HG03439 (cell line): ENCODE measurements around the gene SMURF1.
A peak's percentile ranks its signal among the peaks of the same experiment; 100 is the strongest.
"Not testable (repeated sequence)": the region's sequence is repeated elsewhere in the genome, so short reads cannot be mapped to it uniquely, and the experiment has no call there.

Experiments used
- ATAC-seq: cut with Tn5 transposase; IDR thresholded peaks from one replicate; pipeline ENCODE4 v1.9.1; 2021; ENCODE audit warnings: mild to moderate bottlenecking, moderate library complexity; ENCODE audit not compliant: unreplicated experiment

SMURF1 gene

DNA sequence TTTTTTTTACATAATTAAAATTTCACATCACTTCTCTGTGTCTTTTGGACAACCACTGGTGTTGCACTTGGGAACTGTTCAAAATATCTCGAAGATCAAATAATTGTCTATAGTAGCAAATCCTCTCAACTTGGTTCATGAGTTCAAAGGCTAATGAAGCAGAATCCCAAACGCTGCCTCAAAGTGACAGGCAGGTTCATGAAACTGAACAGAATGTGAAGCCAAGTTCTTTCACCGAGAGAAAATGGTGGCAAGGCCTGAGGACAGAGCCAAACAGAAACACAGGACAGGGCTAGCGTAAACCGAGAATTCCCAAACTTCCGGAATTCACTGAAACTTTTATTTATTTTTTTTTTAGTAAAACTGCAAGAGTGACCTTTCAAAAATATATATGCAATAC, 21.1 kb downstream of the SMURF1 start:
- ATAC-seq = no peak

DNA sequence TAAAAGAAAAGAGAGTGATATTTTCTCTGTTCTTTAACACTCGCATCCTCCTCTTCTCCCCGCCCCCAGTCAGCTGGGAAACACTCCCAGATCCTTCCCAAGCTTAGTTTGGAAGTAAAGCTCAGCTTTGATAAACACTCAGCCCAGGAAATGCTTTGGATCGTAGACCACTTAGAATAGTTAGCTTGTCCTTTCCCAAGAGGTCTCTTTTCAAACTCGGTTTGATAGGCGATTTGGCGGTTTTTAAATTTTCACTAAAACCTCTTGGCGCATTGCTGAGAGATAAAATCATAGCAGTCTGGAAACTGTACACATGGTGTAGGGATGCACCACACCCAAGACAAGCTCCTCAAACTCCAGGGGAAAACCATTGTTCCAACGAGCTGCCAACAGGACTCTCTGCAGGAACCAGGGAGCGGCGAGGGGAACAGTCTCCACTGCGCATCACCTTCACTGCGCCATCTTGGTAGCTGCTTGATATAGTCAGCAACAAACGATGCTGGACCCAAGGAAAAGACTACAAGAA, 22.3 kb downstream of the SMURF1 start:
- ATAC-seq = no peak

DNA sequence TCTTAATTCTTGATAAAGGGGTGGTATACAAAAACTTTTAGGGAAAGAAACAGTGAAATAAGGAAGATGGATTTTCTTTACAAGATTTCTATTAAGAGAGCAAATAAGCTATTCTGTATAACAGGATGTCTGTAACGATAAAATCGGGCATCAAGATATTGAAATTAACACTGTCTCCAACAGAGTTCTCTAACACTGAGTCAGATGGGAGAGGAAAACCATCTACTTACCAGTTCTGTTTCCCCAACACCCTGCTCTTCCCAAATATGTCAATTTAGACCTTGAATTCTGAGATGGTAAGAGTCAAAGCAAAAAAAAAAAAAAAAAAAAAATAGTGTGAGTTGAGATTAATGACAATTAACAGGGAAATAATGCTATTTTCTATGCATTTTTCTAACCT, 23.0 kb downstream of the SMURF1 start:
- no peak for ATAC-seq

DNA sequence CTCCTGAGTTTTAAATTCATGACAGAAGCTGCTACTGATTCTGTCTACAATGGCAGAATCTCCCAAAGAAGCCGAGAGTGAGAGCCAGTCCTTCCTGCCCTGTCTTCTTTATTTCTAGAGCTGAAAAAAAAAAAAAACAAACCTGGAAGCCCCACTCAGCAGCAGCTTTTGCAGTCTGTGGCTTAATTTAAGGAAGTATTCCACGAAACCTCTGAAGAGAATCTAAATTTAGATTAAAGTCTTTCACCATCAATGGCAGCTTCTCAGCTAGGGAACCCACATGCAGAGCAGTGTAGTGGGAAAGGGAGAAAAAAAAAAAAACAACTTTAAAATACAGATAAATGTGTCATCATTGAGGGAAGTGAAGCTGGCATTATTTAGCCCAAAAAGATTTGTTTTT, 23.4 kb downstream of the SMURF1 start:
- no peak for ATAC-seq

DNA sequence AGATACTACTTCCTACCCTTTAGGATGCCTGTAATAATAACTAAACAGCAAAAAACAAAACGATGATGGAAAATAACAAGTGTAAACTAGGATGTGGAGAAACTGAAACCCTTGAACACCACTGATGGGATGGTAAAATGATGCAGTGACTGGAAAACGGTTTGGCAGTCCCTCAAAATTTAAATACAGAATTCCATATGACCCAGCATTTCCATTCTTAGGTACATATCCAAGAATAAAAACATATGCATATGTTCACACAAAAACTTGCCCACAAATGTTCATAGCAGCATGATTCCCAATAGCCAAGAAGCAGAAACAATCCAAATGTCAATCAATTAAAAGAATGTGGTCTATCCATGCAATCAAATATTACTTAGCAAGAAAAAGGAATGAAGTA, 25.8 kb downstream of the SMURF1 start:
- no peak for ATAC-seq

DNA sequence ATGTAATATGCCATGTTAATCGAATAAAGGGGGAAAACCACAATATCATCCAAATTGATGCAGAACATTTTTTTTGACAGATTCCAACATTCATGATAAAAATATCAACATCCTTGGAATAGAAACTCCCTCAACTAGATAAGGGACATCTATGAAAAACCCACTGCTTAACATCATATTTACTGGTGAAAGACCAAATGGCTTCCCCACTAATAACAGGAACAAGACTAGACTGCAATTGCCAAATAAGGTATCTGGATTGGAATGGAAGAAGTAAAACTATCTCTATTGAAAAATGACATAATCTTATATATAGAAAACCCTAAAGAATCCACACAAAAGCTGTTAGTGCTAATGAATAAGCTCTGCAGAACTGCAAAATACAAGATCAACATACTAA, 27.8 kb downstream of the SMURF1 start:
- ATAC-seq = no peak

DNA sequence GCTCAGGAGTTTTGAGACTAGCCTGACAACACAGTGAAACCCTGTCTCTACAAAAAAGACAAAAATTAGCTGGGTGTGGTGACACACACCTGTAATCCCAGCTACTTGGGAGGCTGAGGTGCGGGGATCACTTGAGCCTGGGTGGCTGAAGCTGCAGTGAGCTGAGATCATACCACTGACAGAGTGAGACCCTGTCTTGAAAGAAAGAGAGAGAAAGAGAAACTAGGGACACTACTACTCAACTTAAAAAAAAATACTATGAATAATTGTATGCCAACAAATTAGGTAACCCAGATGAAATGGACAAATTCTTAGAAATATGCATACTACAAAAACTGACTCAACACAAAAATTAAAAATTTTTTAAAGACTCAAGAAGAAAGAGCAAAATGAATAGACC, 28.5 kb downstream of the SMURF1 start:
- no peak for ATAC-seq

DNA sequence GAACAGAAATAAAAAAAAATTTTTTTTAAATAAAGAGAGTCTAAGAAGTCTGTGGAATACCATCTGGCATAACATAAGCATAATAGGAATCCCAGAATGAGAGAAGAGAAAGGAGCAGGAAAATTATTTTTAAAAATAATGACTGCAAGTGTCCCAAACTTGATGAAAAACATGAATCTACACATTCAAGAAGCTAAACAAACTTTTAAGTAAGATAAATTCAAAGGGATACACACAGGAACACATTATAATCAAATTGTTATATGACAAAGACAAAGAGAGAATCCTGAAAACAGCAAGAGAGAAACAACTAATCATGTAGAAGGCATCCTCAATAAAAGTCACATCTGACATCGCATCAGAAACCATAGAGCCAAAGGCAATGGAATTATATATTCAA, 30.9 kb downstream of the SMURF1 start:
- no peak for ATAC-seq

DNA sequence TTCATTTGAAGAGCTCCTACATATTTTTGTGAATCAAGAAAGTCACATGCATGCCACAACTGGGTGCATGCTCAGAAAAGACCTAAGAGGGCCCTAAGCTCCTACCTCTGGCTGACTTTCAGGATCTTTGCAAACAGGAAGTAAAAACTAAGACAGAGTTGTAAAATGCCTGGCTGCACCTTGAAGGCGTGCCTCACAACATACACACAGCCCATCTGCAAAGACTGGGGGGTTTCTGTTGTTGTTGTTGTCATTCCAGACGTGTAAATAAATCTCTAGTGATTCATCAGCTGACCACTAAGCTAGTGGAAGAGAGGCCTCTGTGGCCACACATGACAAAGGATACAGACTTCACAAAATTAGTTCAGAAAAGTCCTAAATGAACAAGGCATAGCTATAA, 31.8 kb downstream of the SMURF1 start:
- ATAC-seq = peak; percentile 75

DNA sequence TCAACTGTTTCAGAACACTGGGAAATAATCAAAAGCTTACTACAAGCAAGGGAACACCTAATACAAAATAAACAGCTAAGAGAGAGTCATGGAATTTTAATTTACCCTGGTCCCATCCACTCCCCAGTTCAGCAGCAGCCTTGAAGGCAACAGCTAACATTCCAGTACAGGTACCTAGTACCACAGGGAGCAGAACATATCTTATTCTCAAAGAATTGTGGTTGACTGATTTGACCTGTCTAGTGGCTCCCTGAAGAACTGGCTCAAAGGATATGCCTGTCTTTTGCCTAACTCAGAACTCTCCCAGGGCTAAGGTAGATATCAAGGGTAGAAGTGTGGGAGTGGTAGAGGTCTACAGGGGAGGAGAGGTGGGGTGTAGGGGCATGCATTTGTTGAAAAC, 32.3 kb downstream of the SMURF1 start:
- peak; percentile 15 for ATAC-seq

DNA sequence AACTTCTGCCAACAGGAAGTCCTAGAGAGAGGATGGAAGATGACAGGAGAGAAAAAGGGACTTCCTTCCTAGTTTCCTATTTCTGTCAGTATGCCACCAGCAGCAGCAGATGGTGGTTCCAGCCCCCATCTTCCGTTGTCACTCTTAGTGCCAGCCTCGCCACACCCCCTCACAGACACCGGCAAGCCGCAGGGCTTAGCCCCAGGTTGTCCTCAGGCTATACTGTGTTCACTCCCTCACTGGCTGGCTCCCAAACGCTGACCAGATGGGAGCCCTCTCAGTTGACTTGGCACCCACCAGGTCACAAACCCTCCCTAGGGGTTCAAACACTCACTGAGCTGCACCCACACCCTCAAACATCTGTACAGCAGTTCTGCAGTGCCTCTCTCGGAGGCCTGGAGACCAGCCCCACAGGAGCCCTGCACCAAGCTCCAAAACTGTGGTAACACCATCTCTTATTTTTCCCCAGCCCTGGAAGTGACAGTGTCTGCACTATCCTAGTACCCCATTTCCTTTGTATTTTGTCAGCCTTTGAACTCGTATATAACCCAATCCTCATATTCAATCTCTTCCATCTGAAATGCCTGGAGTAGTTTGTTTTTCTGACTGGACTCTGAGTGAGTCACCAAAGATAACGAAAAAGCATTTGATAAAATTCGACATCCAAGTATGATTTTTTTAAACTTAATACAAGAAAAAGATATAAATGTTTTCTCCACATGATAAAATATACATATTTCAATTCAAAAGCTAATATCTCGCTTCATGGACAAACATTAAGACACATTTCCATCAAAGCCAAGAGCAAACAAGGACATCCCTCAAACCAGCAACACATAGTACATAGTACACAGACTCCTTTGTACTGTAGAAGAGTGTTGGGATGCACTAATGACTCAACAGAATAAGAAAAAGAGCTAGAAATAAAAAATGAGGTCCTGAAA, 34.5 kb downstream of the SMURF1 start:
- ATAC-seq = no peak

DNA sequence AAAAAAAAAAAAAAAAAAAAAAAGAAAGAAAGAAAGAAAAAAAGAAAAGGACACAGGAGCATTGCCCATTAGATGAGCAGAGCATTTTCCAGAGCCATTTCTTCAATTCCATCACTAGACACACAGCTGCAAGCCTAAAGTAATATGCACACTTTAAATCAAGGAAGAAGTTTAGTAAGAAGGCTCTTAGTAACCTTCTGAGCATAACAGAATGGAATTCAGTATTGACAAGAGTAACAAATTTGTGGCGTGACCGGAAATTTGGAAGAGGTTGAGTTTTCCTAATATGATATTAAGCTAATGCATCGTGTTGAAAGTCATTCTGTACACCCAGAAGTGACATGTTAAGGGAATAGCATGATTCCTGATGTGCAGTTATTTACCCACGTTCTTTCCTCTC, 35.3 kb downstream of the SMURF1 start:
- no peak for ATAC-seq

DNA sequence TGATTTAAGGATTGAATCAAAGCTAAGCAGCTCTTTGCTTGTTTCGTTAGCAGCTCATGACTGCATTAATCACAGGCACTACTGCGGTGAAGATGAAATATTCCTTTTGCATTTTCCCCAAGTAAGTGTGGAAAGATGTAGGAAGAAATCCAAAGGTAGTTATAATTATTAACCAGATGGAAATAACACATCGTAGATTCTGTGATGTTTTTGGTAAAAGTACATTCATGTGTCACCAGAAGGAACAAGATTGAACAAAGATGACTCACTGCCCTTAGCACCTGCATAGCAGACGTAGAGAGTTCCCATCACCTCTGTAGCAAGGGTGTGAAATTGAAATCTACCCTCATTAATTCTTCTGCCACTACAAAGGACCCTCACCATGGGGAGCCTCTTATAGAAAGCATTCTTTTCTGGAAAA, 37.1 kb downstream of the SMURF1 start:
- no peak for ATAC-seq

DNA sequence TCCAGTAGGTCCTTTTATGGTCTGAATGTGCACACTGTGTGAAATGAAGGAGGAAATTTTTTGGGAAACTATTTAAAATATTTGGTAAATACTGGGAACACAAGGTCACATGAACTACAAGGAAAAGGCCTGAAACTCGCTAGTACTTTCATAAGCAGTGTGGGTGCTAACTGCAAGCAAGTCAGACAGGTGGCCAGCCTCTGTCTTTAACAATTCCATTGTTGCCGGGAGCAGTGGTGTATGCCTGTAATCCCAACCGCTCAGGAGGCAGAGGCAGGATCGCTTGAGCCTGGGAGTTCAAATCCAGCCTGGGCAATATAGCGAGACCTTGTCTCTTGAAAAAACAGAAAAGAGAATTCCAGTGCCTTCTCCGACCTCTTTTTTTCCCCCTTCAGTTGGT, 37.5 kb downstream of the SMURF1 start:
- no peak for ATAC-seq

DNA sequence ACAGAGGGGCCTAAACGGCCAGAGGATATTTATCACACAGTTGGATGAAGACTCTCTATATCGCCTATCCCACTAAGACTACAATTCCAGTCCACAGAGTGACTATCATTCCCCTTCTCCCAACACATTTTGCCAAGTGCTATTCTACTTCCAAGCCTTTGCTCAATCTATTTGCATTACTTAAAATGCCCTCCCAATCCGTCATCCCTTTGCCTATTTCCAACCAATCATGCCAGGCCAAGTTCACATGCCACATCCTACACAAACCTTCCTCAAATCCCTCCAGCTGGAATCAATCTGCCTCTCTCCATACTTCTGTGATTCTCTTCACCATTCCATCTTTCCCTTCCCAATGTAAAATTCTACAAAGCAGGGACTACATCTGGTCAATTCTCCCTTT, 38.2 kb downstream of the SMURF1 start:
- ATAC-seq = no peak

DNA sequence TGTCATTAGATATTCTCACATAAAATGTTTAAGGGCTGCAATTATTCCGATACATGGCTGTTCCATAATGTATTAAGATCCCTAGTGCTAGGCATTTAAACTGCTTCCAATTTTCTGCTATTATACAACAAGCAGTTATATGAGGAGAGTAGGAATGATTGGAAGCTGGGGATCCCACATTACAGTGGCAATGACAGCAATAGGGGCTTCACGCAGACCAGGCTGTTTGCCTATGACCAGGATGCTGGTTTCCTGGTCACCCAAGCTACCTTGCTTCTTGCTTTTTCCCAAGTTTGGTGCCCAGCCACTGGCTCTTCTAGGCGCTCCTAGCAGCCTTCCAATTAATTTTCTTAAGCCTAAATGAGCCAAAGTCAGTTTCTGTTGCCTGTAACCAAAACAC, 39.3 kb downstream of the SMURF1 start:
- no peak for ATAC-seq

DNA sequence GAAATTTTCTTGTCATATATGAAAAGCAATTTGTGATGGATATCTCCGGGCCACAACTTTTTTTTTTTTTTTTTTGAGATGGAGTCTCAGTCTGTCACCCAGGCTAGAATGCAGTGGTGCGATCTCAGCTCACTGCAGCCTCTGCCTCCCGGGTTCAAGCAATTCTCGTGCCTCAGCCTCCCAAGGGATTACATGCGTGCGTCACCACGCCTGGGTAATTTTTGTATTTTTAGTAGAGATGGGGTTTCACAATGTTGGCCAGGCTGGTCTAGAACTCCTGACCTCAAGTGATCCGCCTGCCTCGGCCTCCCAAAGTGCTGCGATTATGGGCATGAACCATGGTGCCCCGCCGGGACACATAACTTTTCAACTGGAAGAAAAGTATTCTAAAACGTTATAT, 40.1 kb downstream of the SMURF1 start:
- ATAC-seq = not testable (repeated sequence)

DNA sequence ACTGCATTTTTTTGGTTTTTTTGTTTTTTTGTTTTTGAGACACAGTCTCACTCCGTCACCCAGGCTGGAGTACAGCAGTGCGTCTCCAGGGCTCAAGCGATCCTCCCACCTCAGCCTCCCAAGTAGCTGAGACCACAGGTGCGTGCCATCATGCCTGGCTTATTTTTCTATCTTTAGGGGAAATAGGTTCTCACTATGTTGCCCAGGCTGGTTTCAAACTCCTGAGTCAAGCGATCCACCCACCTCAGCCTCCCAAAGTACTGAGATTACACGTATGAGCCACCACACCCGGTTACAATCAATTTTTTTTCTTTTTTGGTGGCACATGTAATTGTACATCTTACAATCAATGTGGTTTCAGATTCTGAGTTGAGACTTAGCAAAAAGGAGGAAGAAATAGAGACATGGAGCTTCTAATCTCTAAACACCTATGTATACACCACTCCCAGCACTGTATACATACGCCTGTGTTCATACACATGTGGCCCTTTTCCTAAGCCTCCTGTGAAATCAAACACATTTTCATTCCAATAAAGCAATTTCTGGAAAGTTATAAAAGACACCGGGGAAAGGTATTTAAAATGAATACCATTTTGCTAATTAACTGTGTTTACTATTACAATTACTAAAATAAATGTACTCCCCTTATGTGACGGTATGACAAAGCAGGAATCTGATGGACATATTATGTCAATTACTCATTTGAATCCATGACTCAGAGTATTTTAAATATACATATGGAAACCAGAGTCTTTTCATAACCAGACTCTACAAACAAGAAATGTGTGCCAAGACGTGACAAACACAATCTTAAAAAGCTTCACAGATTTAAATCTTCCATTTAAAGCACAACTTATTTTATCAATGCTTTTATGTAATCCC, 40.9 kb downstream of the SMURF1 start:
- ATAC-seq = no peak

DNA sequence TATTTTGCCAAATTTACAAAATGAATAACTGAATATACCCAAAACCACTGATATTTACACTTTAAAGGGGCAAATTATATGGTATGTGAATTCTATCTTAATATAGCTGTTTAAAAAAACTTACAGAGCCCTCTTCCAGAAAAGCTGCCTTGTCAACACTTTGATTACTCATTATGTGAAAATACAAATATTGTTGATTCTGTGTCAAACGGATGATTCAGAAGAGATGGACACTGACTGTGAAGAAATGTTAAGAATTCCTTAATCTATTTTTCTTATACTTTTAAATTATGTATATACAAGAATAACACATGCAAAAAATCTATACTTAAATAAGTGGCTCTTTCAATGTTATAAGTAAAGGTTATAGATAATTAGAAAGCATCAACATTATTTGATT, 41.5 kb downstream of the SMURF1 start:
- no peak for ATAC-seq

DNA sequence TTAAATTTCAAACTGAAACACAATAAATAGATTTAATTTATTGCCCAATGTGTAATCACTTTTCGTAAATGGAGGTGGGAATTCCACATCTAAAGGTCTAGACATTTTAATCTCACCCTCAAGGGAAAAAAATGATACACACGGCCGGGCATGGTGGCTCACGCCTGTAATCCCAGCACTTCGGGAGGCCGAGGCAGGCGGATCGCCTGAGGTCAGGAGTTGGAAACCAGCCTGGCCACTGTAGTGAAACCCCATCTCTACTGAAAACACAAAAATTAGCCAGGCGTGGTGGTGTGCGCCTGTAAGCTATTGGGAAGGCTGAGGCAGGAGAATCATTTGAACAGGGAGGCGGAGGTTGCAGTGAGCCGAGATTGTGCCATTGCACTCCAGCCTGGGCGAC, 42.4 kb downstream of the SMURF1 start:
- not testable (repeated sequence) for ATAC-seq

DNA sequence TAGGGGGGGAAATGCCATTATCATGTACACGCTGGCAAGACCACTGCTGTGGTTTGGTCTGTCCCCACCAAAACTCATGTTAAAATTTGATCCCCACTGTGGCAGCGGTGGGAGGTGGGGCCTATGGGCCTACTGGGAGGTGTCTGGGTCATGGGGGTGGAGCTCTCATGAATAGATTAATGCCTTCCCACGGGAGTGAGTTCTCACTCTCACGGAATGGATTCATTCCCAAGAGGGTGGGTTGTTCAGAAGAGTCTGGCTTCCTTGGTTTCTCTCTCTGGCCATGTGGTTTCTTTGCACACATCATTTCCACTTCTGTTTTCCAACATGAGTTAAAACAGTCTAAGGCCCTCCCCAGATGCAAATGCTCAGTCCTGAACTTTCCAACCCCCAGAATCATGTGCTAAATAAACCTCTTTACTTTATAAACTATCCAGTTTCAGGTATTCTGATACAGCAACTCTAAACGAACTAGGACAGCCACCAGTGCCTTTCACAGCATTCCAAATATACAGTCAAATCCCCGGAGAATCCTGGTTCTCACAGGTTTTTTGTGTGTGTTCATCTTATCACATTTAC, 44.3 kb downstream of the SMURF1 start:
- no peak for ATAC-seq
